Measurements from ENCODE around the gene ELN.
A peak's percentile ranks its signal among the peaks of the same experiment; 100 is the strongest.

ELN gene

GRCh38 chr7:74023092-74023536, 4.9 kb upstream of the ELN start:
- peak; percentile 79 for DNase-seq (ENCODE audit: low read depth, low spot score)

GRCh38 chr7:74023786-74024185, 4.2 kb upstream of the ELN start:
- no peak for DNase-seq (ENCODE audit: low read depth, low spot score)

- DNase-seq (ENCODE audit: low read depth, low spot score) = no peak
These were observed 2.8 kb upstream of the ELN start for GRCh38 chr7:74025146-74025545.

- no peak for DNase-seq (ENCODE audit: low read depth, low spot score)
These were observed 2.2 kb upstream of the ELN start for GRCh38 chr7:74025730-74026129.

GRCh38 chr7:74026406-74026902, 1.5 kb upstream of the ELN start:
- no peak for DNase-seq (ENCODE audit: low read depth, low spot score)

- DNase-seq (ENCODE audit: low read depth, low spot score) = peak; percentile 86
These were observed 880 bp upstream of the ELN start for GRCh38 chr7:74026903-74027682.

- DNase-seq (ENCODE audit: low read depth, low spot score) = no peak
These were observed 407 bp downstream of the ELN start for GRCh38 chr7:74028321-74028838.

- DNase-seq (ENCODE audit: low read depth, low spot score) = no peak
These were observed 1.3 kb downstream of the ELN start for GRCh38 chr7:74029089-74029785.

- no peak for DNase-seq (ENCODE audit: low read depth, low spot score)
These were observed 2.0 kb downstream of the ELN start for GRCh38 chr7:74029991-74030415.

- no peak for DNase-seq (ENCODE audit: low read depth, low spot score)
These were observed 2.9 kb downstream of the ELN start for GRCh38 chr7:74030861-74031260.

GRCh38 chr7:74031403-74032190, 3.6 kb downstream of the ELN start:
- no peak for DNase-seq (ENCODE audit: low read depth, low spot score)

- DNase-seq (ENCODE audit: low read depth, low spot score) = peak; percentile 92
These were observed 4.2 kb downstream of the ELN start for GRCh38 chr7:74032191-74032490.

GRCh38 chr7:74032624-74033371, 4.8 kb downstream of the ELN start:
- no peak for DNase-seq (ENCODE audit: low read depth, low spot score)

GRCh38 chr7:74033372-74034311, 5.7 kb downstream of the ELN start:
- peak; percentile 61 for DNase-seq (ENCODE audit: low read depth, low spot score)

- no peak for DNase-seq (ENCODE audit: low read depth, low spot score)
These were observed 9.6 kb downstream of the ELN start for GRCh38 chr7:74037609-74038008.

GRCh38 chr7:74038194-74038961, 10.4 kb downstream of the ELN start:
- no peak for DNase-seq (ENCODE audit: low read depth, low spot score)

GRCh38 chr7:74039337-74039736, 11.4 kb downstream of the ELN start:
- no peak for DNase-seq (ENCODE audit: low read depth, low spot score)

- no peak for DNase-seq (ENCODE audit: low read depth, low spot score)
These were observed 12.3 kb downstream of the ELN start for GRCh38 chr7:74040101-74040790.
